HepG2 (cell line): ENCODE results near the gene RPS6KL1. TPM values are rescaled to one million over a fixed set of nuclear protein-coding genes. Genes with fewer than 3 reads are reported as not detected.

Source experiments
- CEBPZ ChIP-seq: IDR thresholded peaks from 2 replicates; pipeline ENCODE4 v1.6.1; 2012; ENCODE audit warnings: low read length, improper control_type of control experiment
- E2F2 ChIP-seq: sonication (generic); formaldehyde crosslinking; IDR thresholded peaks from 2 replicates; pipeline ENCODE4 v1.4.0; 2020; ENCODE audit warnings: missing genetic modification reagents, borderline replicate concordance
- HNRNPH1 ChIP-seq: fragments of 200-400 bp; formaldehyde crosslinking; optimal IDR thresholded peaks from 2 replicates; pipeline ENCODE3; 2017; ENCODE audit warnings: mild to moderate bottlenecking, low read depth, low read length
- HNRNPL ChIP-seq: fragments of 200-400 bp; formaldehyde crosslinking; IDR thresholded peaks from 2 replicates; pipeline ENCODE4 v1.6.1; 2017; ENCODE audit warnings: mild to moderate bottlenecking, low read depth, low read length
- MBD4 ChIP-seq: IDR thresholded peaks from 2 replicates; pipeline ENCODE4 v1.6.1; 2012; ENCODE audit warnings: low read length, inconsistent platforms, borderline replicate concordance
- POLR2AphosphoS2 ChIP-seq: IDR thresholded peaks from 2 replicates; pipeline ENCODE4 v1.6.1; 2011; ENCODE audit warnings: low read depth, low read length, improper control_type of control experiment
- RARA ChIP-seq: IDR thresholded peaks from 2 replicates; pipeline ENCODE4 v1.6.1; 2016; ENCODE audit warnings: missing genetic modification reagents, missing compliant biosample characterization
- SIN3A ChIP-seq: IDR thresholded peaks from 2 replicates; pipeline ENCODE4 v1.6.1; 2011; ENCODE audit warnings: low read depth, mild to moderate bottlenecking, control low read depth, low read length, borderline replicate concordance
- YEATS4 ChIP-seq: sonication (generic); formaldehyde crosslinking; IDR thresholded peaks from 2 replicates; pipeline ENCODE4 v1.4.0; 2020; ENCODE audit warnings: missing genetic modification reagents, borderline replicate concordance
- ZFP90 ChIP-seq: sonication (generic); formaldehyde crosslinking; IDR thresholded peaks from 2 replicates; pipeline ENCODE4 v1.8.0; 2022; ENCODE audit warnings: missing genetic modification reagents, mild to moderate bottlenecking, inconsistent platforms, borderline replicate concordance
- ZNF326 ChIP-seq: sonication (generic); formaldehyde crosslinking; IDR thresholded peaks from 2 replicates; pipeline ENCODE4 v1.4.0; 2020; ENCODE audit warnings: missing genetic modification reagents, borderline replicate concordance
- ZNF333 ChIP-seq: sonication (generic); formaldehyde crosslinking; IDR thresholded peaks from 2 replicates; pipeline ENCODE4 v1.4.0; 2020; ENCODE audit warnings: mild to moderate bottlenecking, missing genetic modification reagents, borderline replicate concordance
- ZNF773 ChIP-seq: sonication (generic); formaldehyde crosslinking; IDR thresholded peaks from 2 replicates; pipeline ENCODE4 v1.4.0; 2020; ENCODE audit warnings: missing genetic modification reagents, borderline replicate concordance
- ZNF782 ChIP-seq: sonication (generic); formaldehyde crosslinking; IDR thresholded peaks from 2 replicates; pipeline ENCODE4 v1.4.0; 2020; ENCODE audit warnings: missing genetic modification reagents, mild to moderate bottlenecking, borderline replicate concordance
- ZNF816 ChIP-seq: sonication (generic); formaldehyde crosslinking; IDR thresholded peaks from 2 replicates; pipeline ENCODE4 v1.8.0; 2022; ENCODE audit warnings: missing genetic modification reagents, mild to moderate bottlenecking, borderline replicate concordance
- polyA plus RNA-seq, 8 experiments: library from polyadenylated mRNA; depleted of rRNA in 3 of 8; stranded (reverse) in 7 of 8; unstranded in 1 of 8; fragments of >200 nt; fragmentation: Illumina TruSeq in 4 of 8; extraction: Trizol in 4 of 8; gene quantifications; 2 replicates each; pipeline versions ENCODE4 v1.2.1 to v1.2.3, GENCODE V29; 2011 to 2016; ENCODE audit warnings: low read depth in 4 of 8, missing spikeins in 1 of 8, mixed read lengths in 1 of 8; ENCODE audit not compliant: insufficient read depth in 1 of 8
- total RNA-seq, 5 experiments: library from RNA; depleted of rRNA; stranded (reverse); fragments of >200 nt; fragmentation: Illumina TruSeq; extraction: Trizol; gene quantifications; 2 replicates each; pipeline ENCODE4 v1.2.3, GENCODE V29; 2016; ENCODE audit warnings: low read depth in 1 of 5
- TF ChIP-seq, protein P1 (sequence below): sonication (generic); formaldehyde crosslinking; IDR thresholded peaks from 2 replicates; pipeline ENCODE4 v1.4.0; 2020; ENCODE audit warnings: low read depth, mild to moderate bottlenecking, missing genetic modification reagents
- TF ChIP-seq, protein P2 (sequence below): sonication (generic); formaldehyde crosslinking; IDR thresholded peaks from 2 replicates; pipeline ENCODE4 v1.9.0; 2021; ENCODE audit warnings: missing genetic modification reagents, mild to moderate bottlenecking, borderline replicate concordance

RPS6KL1 gene
- total and polyA plus RNA-seq, 2 of the 13 experiments (the other 11 are each of a cell fraction or from before 2014, with no cell fraction given) = 6.5 to 11.5 TPM

DNA sequence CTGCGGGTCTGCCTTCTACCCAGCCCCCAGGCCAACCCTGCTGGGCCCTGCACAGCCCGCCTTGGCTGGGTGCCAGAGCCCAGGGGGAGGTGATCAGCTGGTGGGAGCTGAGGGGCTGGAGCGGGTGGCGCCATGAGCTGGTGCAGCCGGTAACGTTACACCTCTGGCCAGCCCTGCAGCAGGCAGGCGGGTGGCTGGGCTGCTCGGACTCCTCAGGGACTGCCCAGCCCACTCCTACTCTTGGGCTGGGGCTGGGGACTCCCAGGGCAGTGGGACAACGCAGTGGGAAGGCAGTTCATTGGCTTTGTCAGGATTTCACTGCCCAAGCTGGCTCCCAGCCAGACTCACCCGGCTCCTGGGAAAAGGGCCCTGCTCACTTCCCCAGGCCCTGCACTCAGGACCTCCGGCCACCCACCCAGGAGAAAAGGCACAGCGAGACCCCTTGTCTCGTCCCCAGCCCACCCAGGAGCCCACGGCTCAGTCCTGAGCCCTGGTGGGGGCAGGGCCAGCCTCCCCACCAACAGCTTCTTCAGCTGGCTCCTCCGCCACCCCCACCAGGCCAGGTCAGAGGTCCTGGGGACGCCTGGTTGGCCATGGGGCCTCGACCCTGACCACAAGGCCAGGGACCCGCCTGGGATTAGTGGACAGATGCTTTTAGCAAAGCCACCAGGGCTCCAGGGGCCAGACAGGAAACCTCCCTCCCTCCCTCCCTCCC is 31.3 kb upstream of the RPS6KL1 start (continued):
- TF ChIP-seq ZNF782 (CRISPR knock-in tag) (no peak), YEATS4 (CRISPR knock-in tag) (peak; percentile 61; the same call in 1 of the 2 replicates), ZNF333 (CRISPR knock-in tag) (no peak), ZFP90 (CRISPR knock-in tag) (no peak), POLR2AphosphoS2 (no peak), E2F2 (CRISPR knock-in tag) (no peak), RARA (peak; percentile 72), ZNF326 (no peak), MBD4 (no peak), ZNF773 (no peak), SIN3A (0 out of 2 replicates have a peak, but pooled peaks have one; percentile 56), CEBPZ (no peak), HNRNPH1 (no peak), ZNF816 (no peak), HNRNPL (no peak)
- TF ChIP-seq, protein P1, sequence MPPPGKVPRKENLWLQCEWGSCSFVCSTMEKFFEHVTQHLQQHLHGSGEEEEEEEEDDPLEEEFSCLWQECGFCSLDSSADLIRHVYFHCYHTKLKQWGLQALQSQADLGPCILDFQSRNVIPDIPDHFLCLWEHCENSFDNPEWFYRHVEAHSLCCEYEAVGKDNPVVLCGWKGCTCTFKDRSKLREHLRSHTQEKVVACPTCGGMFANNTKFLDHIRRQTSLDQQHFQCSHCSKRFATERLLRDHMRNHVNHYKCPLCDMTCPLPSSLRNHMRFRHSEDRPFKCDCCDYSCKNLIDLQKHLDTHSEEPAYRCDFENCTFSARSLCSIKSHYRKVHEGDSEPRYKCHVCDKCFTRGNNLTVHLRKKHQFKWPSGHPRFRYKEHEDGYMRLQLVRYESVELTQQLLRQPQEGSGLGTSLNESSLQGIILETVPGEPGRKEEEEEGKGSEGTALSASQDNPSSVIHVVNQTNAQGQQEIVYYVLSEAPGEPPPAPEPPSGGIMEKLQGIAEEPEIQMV = no peak
- TF ChIP-seq, protein P2, sequence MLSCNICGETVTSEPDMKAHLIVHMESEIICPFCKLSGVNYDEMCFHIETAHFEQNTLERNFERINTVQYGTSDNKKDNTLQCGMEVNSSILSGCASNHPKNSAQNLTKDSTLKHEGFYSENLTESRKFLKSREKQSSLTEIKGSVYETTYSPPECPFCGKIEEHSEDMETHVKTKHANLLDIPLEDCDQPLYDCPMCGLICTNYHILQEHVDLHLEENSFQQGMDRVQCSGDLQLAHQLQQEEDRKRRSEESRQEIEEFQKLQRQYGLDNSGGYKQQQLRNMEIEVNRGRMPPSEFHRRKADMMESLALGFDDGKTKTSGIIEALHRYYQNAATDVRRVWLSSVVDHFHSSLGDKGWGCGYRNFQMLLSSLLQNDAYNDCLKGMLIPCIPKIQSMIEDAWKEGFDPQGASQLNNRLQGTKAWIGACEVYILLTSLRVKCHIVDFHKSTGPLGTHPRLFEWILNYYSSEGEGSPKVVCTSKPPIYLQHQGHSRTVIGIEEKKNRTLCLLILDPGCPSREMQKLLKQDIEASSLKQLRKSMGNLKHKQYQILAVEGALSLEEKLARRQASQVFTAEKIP (CRISPR knock-in tag) = no peak
